KMS-11 (cell line): ENCODE data around the gene LAMB2.

Experiments used
- H2AFZ ChIP-seq: fragments of 200-600 bp; sonication (generic); 2 replicates; pipeline ENCODE4 v1.6.1; 2016; ENCODE audit warnings: antibody characterized with exemption, mixed run types, low read depth
- H3K27ac ChIP-seq: fragments of 200-600 bp; sonication (generic); 2 replicates; pipeline ENCODE4 v1.6.1; 2016; ENCODE audit warnings: mild to moderate bottlenecking, mixed run types
- H3K27me3 ChIP-seq: fragments of 200-600 bp; sonication (generic); 2 replicates; pipeline ENCODE4 v1.6.1; 2017; ENCODE audit warnings: mild to moderate bottlenecking, low read depth, mixed run types, moderate library complexity; ENCODE audit not compliant: insufficient read depth
- H3K36me3 ChIP-seq: fragments of 200-600 bp; sonication (generic); 2 replicates; pipeline ENCODE4 v1.6.1; 2017; ENCODE audit warnings: mild to moderate bottlenecking, mixed run types; ENCODE audit not compliant: insufficient read depth
- H3K4me1 ChIP-seq: fragments of 200-600 bp; sonication (generic); 2 replicates; pipeline ENCODE4 v1.6.1; 2016; ENCODE audit warnings: mild to moderate bottlenecking, low read depth, mixed run types; ENCODE audit not compliant: poor library complexity, severe bottlenecking
- H3K4me2 ChIP-seq: fragments of 200-600 bp; sonication (generic); 2 replicates; pipeline ENCODE4 v1.7.0; 2016; ENCODE audit warnings: mild to moderate bottlenecking, mixed run types
- H3K4me3 ChIP-seq: fragments of 200-600 bp; sonication (generic); IDR thresholded peaks from 2 replicates; pipeline ENCODE4 v1.6.1; 2017; ENCODE audit warnings: low read depth, low read length, mixed read lengths; ENCODE audit not compliant: insufficient read depth
- H3K79me2 ChIP-seq: fragments of 200-600 bp; sonication (generic); 2 replicates; pipeline ENCODE4 v1.6.1; 2016; ENCODE audit warnings: low read depth, mixed run types; ENCODE audit not compliant: insufficient read depth
- H3K9ac ChIP-seq: fragments of 200-600 bp; sonication (generic); 2 replicates; pipeline ENCODE4 v1.6.1; 2016; ENCODE audit warnings: mild to moderate bottlenecking, mixed run types
- H4K20me1 ChIP-seq: fragments of 200-600 bp; sonication (generic); 2 replicates; pipeline ENCODE4 v1.6.1; 2016; ENCODE audit warnings: mild to moderate bottlenecking, mixed run types; ENCODE audit not compliant: insufficient read depth
- CTCF ChIP-seq: fragments of 200-600 bp; sonication (generic); conservative IDR thresholded peaks from 2 replicates; pipeline ENCODE4 v1.6.1; 2017; ENCODE audit warnings: low read depth, mild to moderate bottlenecking, antibody characterized with exemption, low read length, moderate library complexity, mixed read lengths

LAMB2 gene

GRCh38 chr3:49133226-49133951 lies 539 bp upstream of the LAMB2 start:
- Histone ChIP-seq H3K27ac (no peak overlapping the region), H2AFZ (no peak overlapping the region), H3K4me2 (no peak overlapping the region), H3K9ac (no peak overlapping the region), H3K36me3 (no peaks in the 10 kb centered on the region), H3K4me1 (no peaks in the 10 kb centered on the region), H3K4me3 (no peak overlapping the region), H4K20me1 (no peaks in the 10 kb centered on the region), H3K79me2 (no peaks in the 10 kb centered on the region), H3K27me3 (no peaks in the 10 kb centered on the region)
- no peak for TF ChIP-seq CTCF

GRCh38 chr3:49132073-49132436 lies 795 bp downstream of the LAMB2 start:
- Histone ChIP-seq H3K27ac (no peak overlapping the region), H3K79me2 (no peaks in the 10 kb centered on the region), H3K4me3 (no peak overlapping the region), H4K20me1 (no peaks in the 10 kb centered on the region), H3K9ac (no peak overlapping the region), H3K4me1 (no peaks in the 10 kb centered on the region), H3K27me3 (no peaks in the 10 kb centered on the region), H2AFZ (no peak overlapping the region), H3K4me2 (no peak overlapping the region), H3K36me3 (no peaks in the 10 kb centered on the region)
- TF ChIP-seq CTCF = no peak

- Histone ChIP-seq H3K9ac (no peak overlapping the region), H2AFZ (no peak overlapping the region), H3K4me2 (no peak overlapping the region), H3K27me3 (no peaks in the 10 kb centered on the region), H3K27ac (no peak overlapping the region), H3K79me2 (no peaks in the 10 kb centered on the region), H3K4me3 (no peak overlapping the region), H3K4me1 (no peaks in the 10 kb centered on the region), H3K36me3 (no peaks in the 10 kb centered on the region), H4K20me1 (no peaks in the 10 kb centered on the region)
- TF ChIP-seq CTCF = no peak
These were observed 1.3 kb downstream of the LAMB2 start for GRCh38 chr3:49131576-49131975.

GRCh38 chr3:49131040-49131439 lies 1.8 kb downstream of the LAMB2 start:
- H2AFZ ChIP-seq = no peak overlapping the region
- no peak overlapping the region for H3K9ac ChIP-seq
- TF ChIP-seq CTCF = no peak
- no peaks in the 10 kb centered on the region for H3K4me1 ChIP-seq
- H3K27ac ChIP-seq = no peak overlapping the region
- no peaks in the 10 kb centered on the region for H3K27me3 ChIP-seq
- H3K4me2 ChIP-seq = no peak overlapping the region
- H3K4me3 ChIP-seq = no peak overlapping the region
- H4K20me1 ChIP-seq = no peaks in the 10 kb centered on the region
- H3K36me3 ChIP-seq = no peaks in the 10 kb centered on the region
- no peaks in the 10 kb centered on the region for H3K79me2 ChIP-seq
